NCI-H2107 treated with DMSO at 0.1 percent for 48 hours (cell line): ENCODE results near the gene TRAF6.
"Not testable (repeated sequence)": the region's sequence is repeated elsewhere in the genome, so short reads cannot be mapped to it uniquely, and the experiment has no call there.

Source experiments
- DNase-seq: peaks from one replicate; lab custom pipeline; 2025; ENCODE audit not compliant: unreplicated experiment; lab: John Stamatoyannopoulos, UW

TRAF6 gene

GRCh38 chr11:36509694-36510593 lies at the start of gene TRAF6:
Gene TRAF6 (minus strand): TSS chr11:36510272. CDS start chr11:36501515, 8,757 bp downstream.
- peak; percentile 21 for DNase-seq

DNA sequence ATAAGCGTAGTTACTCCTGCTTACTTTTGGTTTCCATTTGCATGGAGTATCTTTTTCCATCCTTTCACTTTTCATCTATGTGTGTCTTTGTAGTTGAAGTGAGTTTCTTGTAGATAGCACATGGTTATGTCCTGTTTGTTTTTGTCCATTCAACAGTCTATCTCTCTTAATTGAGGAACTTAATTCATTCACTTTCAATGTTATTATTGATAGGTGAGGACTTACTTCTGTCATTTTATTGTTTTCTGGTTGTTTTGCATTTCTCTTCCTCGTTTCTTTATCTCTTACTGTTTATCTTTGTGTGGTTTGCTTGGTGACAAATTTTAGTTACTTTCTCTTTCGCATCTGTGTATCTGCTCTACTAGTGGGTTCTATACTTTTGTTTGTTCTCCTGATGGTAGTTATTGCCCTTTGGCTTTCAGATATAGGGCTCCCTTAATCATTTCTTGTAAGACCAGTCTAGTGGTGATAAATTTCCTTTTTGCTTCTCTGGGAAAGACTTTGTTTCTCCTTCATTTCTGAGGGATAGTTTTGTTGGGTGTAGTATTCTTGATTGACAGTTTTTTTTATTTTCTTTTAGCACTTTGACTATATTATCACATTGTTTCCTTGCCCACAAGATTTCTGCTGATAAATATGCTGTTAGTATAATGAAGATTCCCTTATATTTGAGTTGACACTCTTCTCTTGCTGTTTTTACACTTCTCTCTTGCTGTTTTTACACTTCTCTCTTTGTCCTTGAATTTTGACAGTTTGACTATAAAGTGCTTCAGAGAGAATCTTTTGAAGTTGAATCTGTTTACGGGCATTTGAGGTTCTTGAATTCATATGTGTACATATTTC lies 48.7 kb upstream of the TRAF6 start:
- DNase-seq: no peak

DNA sequence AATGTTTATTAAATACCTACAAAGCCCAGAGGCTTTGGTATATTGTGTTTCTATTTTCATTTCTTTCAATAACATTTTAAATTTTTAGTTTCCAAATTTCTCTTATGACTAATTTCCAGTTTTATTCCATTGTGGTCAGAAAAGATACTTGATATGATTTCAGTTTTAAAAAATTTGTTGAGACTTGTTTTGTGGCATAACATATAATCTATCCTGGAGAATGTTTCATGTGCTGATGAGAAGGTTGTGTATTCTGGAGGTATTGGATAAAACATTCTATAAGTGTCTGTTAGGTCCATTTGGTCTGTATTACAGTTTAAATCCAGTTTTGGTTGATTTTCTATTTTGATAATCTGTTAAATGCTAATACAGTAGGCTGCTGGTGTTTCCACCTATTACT lies 47.9 kb upstream of the TRAF6 start:
- no peak for DNase-seq

DNA sequence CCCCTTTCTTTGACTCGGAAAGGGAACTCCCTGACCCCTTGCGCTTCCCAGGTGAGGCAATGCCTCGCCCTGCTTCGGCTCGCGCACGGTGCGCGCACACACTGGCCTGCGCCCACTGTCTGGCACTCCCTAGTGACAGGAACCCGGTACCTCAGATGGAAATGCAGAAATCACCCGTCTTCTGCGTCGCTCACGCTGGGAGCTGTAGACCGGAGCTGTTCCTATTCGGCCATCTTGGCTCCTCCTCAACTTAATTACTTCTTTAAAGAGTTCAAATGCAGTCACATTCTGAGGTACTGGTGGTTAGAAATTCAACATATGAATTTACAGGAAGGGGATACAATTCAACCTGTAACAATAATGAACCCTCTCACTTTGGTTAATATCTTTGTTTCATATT lies 47.3 kb upstream of the TRAF6 start:
- DNase-seq: not testable (repeated sequence)

- DNase-seq: no peak
Observed at GRCh38 chr11:36550385-36551115, 40.5 kb upstream of the TRAF6 start.

DNA sequence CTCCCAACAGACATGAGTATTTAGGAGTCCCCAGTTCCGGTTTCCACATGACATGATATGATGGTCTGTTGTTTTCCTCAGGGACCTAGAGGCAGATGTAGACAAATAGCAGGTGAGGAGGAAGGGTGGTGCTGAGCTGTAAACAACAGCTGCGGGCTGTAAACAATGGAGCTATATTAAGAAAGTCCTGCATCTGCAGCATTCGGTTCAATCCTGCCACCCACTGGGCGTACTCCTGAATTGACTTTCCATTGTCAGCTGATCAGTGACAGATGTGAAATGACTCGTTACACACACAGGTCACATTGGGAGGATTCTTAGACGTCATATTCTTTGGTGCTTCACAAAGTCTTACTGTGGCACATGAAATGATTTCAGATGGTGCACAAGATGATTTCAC lies 30.9 kb upstream of the TRAF6 start:
- peak; percentile 88 for DNase-seq

DNA sequence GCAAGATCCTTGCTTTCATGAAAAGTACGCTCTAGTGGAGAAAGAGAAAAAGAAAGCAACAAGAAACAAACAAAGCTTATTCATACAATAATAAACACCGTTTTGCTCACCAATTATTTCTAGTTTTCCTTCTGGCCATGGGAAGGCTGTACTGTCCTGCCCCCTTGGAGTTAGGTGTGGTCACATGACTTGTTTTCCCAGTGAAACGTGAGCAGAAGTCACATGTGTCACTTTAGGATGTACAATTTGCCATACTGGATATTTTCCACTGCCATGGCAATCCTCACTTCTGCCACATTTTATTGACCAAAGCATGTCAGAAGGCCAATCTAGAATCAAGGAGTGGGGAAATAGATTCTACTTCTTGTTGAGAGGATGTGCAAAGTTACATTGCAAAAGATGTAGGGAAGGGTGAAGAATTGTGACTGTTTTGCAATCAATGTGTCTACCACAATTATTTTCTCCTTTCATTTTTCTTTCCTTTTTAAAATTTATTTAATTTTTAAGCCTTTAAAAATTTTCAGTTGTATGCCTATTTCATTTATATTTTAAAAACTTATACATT lies 24.3 kb upstream of the TRAF6 start:
- DNase-seq: no peak

GRCh38 chr11:36532941-36533601 lies 23.0 kb upstream of the TRAF6 start:
- DNase-seq: no peak

DNA sequence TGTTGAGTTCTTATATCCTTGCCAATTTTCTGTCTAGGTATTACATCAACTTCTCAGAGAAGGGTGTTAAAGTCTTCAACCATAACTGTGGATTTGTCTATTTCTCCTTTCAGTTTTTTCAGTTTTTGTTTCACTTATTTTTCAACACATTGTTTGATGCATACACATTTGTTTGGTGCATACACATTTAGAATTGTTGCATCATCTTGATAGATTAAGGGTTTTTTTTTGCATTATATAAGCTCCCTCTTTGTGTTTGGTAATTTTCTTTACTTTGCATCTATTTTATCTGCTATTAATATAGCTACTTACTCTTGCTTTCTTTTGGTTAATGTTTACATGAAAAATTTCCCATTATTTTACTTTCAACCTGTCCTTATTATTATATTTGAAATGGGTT lies 20.8 kb upstream of the TRAF6 start:
- DNase-seq: no peak

- DNase-seq: no peak
Observed at GRCh38 chr11:36513965-36514364, 3.9 kb upstream of the TRAF6 start.

DNA sequence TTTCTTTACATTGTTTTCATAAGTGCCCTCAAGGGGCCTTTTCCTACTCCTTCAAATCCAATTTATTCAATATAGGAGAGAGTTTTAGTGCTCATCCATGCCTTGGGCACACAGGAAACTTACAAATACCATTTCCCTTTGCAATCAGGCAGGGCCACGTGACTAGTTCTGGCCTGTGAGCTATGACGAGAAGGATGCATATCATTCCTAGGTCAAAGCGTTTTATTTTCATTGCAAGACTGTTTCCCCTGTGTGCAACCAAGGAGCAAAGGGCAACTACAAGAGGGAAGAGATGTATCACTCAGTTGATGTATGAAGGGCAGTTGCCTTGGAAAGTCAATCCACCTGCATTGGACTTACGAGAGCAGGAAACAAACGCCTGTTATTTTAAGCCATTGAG lies 1.9 kb upstream of the TRAF6 start:
- no peak for DNase-seq

GRCh38 chr11:36511062-36511461 lies 990 bp upstream of the TRAF6 start:
- DNase-seq: not testable (repeated sequence)

DNA sequence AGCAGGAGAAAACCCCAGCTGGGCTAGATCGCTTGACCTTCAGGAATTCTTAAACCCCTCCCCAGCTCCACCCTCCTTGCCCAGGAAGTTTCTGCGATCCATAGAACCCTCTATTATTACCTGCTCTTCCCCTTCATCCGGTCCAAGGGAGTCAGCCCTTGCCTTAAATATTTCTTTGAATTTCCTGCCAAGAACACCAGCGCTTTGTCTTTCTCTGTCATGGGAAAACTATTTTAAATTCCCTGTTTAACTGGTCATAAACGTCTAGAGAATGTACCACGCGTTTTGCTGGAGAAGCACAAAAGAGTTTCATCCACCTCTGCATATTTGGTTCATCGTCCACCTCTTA lies 496 bp upstream of the TRAF6 start:
- DNase-seq: no peak

DNA sequence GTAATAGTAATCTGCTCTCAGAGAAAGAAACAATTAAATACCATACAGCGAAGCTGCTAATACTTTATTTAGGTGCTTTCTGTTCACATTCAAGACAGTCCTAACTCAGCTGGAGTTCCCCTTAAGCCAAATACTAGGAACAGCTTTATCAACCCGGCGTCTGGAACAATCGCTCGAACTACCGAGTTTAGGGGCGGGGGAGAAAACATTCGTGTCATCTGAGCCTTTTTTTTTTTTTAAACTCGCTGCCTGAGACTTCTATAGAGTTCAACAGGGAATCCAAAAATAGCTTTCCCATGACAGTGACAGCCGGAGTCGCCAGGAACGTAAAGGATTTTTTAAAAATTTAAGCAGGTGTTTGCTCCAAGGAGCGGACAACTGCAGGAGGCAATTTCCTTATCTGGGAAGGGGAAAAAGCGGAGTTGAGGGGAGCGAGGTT lies 852 bp downstream of the TRAF6 start:
- DNase-seq: peak; percentile 17

DNA sequence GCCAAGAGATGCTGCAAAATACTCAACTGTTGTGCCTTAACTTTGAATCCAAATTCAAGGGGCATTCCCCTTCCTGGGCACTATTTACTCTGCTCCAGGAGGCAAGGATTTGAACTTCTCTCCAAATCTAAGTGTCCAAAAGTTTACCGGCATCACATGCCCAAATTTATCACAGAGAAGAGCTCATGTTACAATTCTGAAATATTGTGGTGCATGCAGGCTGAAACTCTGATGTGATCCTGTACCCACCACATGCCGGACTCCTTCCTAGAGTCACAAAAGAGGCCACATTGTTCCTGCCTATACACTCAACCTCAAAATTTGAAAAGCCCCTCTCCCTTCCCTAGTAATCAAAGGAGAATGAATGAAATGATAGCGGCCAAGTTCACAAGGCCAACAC lies 1.3 kb downstream of the TRAF6 start:
- no peak for DNase-seq

DNA sequence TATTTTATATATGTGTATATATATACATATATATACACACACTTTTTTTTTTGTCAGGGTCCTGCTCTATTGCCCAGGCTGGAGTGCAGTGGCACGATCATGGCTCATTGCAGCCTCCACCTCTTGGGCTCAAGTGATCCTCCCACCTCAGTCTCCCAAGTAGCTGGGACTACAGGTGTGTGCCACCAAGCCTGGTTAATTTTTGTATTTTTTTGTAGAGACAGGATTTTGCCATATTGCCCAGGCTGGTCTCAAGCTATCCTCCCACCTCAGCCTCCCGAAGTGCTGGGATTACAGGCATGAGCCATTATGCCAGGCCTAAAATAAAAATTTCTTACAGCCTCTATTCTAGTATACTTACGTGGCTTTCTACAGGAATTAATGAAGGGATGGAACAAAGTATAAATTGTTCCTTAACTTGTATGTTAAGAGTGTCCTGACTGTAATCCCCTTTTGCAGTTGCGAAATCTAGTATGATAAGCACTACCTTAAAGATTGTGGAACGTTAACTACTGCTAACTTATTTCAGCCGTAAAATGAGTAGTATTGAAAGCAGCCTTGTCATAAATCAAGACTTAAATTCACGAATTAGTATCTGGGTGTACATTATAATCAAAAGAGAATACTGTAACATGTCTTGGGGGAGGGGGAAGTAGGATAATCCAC lies 2.1 kb downstream of the TRAF6 start:
- DNase-seq: no peak

- no peak for DNase-seq
Observed at GRCh38 chr11:36501236-36501635, 8.8 kb downstream of the TRAF6 start.

DNA sequence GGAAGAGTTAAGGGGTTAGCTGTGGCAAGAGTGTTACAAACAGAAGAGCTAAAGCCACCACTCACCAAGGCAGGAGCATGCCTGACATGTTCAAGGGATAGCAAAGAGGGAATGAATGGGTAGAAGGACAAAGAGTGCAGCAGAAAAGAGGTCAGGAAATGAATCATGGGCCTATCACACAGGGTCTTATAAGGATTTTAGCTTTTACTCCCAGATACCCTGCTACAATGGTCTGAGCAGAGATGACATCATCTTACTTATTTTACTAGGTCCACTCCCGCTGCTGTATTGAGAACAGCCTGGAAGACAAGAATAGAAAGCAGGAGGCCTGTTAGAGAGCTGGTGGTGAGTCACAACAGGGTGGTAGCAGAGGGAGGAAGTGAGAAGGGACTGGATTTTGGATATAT lies 9.8 kb downstream of the TRAF6 start:
- no peak for DNase-seq

DNA sequence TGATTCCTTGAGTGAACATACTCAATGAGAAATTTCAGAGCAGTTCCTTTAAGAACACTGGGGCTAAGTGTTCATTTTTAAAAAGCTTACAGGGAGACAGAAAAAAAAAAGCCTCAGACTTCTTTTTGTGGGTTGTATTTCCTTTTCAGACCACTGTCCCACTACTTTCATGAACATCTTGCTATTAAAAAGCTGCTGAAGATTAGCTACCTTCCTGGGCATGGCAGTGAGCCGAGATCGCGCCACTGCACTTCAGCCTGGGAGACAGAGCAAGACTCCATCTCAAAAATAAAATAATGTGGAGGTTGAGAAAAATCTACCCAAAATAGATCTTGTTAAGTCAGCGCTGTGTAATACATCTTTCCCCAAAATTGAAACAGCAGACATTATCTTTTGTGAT lies 10.8 kb downstream of the TRAF6 start:
- no peak for DNase-seq

GRCh38 chr11:36498721-36499120 lies 11.4 kb downstream of the TRAF6 start:
- DNase-seq: no peak
